ENCODE data around the gene ITIH4. TPM values are rescaled to one million over a fixed set of nuclear protein-coding genes. Genes with fewer than 3 reads are reported as not detected.
A peak's percentile ranks its signal among the peaks of the same experiment; 100 is the strongest.

The ITIH4 gene
- total RNA-seq, 4 donors from 2014 or later, result 1.2 to 7.0 (median 3.4) TPM

GRCh38 chr3:52774901-52775864, 55.3 kb downstream of the ITIH4 start:
- Histone ChIP-seq H3K27me3 (no peaks in the 10 kb centered on the region), H3K36me3 (no peaks in the 10 kb centered on the region), H3K4me1 (peaks cover 0 to 9% (median 0%) of the 10 kb centered on the region in 3 donors), H3K9me3 (no peaks in the 10 kb centered on the region), H3K4me3 (no peak overlapping the region), H3K27ac (no peak overlapping the region)
- no peak for ATAC-seq
- TF ChIP-seq EP300 (IDR thresholded peaks at IDR 0.05) (no peak), POLR2A (IDR thresholded peaks at IDR 0.05) (no peak), CTCF (IDR thresholded peaks at IDR 0.05) (no peak), POLR2AphosphoS5 (IDR thresholded peaks at IDR 0.05) (no peak)
- WGBS, 2 donors (ENCODE audit: low coverage in 1 of 2), result 21 to 66% methylated on average over 4 of the region's 6 CpGs

- peaks cover 0 to 19% (median 6%) of the 10 kb centered on the region in 3 donors for H3K4me1 ChIP-seq
- WGBS, 2 donors (ENCODE audit: low coverage in 1 of 2), result 61 to 67% methylated on average over 5 to 8 of the region's 8 CpGs
- H3K36me3 ChIP-seq, result no peaks in the 10 kb centered on the region
- no peak overlapping the region for H3K4me3 ChIP-seq
- H3K27ac ChIP-seq, result no peak overlapping the region
- H3K27me3 ChIP-seq, result no peaks in the 10 kb centered on the region
- no peaks in the 10 kb centered on the region for H3K9me3 ChIP-seq
- no peak for ATAC-seq
- TF ChIP-seq CTCF (IDR thresholded peaks at IDR 0.05) (no peak), POLR2AphosphoS5 (IDR thresholded peaks at IDR 0.05) (no peak), POLR2A (IDR thresholded peaks at IDR 0.05) (no peak), EP300 (IDR thresholded peaks at IDR 0.05) (no peak)
Observed at GRCh38 chr3:52774066-52774713, 56.3 kb downstream of the ITIH4 start.

GRCh38 chr3:52773361-52774065, 57.0 kb downstream of the ITIH4 start:
- no peak for ATAC-seq
- 66 to 85% methylated on average over 5 to 12 of the region's 13 CpGs for WGBS, 2 donors (ENCODE audit: low coverage in 1 of 2)

GRCh38 chr3:52771702-52772101, 58.8 kb downstream of the ITIH4 start:
- H3K27ac ChIP-seq, result peak overlapping the region in 3 of 4 donors; percentile 29 to 83 (median 81)
- WGBS, 2 donors (ENCODE audit: low coverage in 1 of 2), result 82 to 90% methylated on average over 10 of the region's 10 CpGs
- peaks cover 0 to 18% of the 10 kb centered on the region in 2 donors for H3K36me3 ChIP-seq
- ATAC-seq, result no peak
- TF ChIP-seq EP300 (IDR thresholded peaks at IDR 0.05) (no peak), POLR2A (IDR thresholded peaks at IDR 0.05) (no peak), POLR2AphosphoS5 (IDR thresholded peaks at IDR 0.05) (no peak), CTCF (IDR thresholded peaks at IDR 0.05) (no peak)
- no peaks in the 10 kb centered on the region for H3K27me3 ChIP-seq
- no peaks in the 10 kb centered on the region for H3K9me3 ChIP-seq
- peaks cover 0 to 24% (median 6%) of the 10 kb centered on the region in 3 donors for H3K4me1 ChIP-seq
- H3K4me3 ChIP-seq, result no peak overlapping the region

More at GRCh38 chr3:52773361-52774065, 57.0 kb downstream of the ITIH4 start:
- H3K36me3 ChIP-seq, result no peaks in the 10 kb centered on the region
- TF ChIP-seq POLR2A (IDR thresholded peaks at IDR 0.05) (no peak), CTCF (IDR thresholded peaks at IDR 0.05) (no peak), POLR2AphosphoS5 (IDR thresholded peaks at IDR 0.05) (no peak), EP300 (IDR thresholded peaks at IDR 0.05) (no peak)
- H3K27me3 ChIP-seq, result no peaks in the 10 kb centered on the region
- H3K4me1 ChIP-seq, result peaks cover 0 to 24% (median 6%) of the 10 kb centered on the region in 3 donors
- H3K4me3 ChIP-seq, result no peak overlapping the region
- no peaks in the 10 kb centered on the region for H3K9me3 ChIP-seq
- no peak overlapping the region for H3K27ac ChIP-seq
